ENCODE data around the gene ABCC3. TPM values are rescaled to one million over a fixed set of nuclear protein-coding genes. Genes with fewer than 3 reads are reported as not detected.

Gene ABCC3
- total RNA-seq, 1 experiment from 2014 or later = 66.2 TPM

DNA sequence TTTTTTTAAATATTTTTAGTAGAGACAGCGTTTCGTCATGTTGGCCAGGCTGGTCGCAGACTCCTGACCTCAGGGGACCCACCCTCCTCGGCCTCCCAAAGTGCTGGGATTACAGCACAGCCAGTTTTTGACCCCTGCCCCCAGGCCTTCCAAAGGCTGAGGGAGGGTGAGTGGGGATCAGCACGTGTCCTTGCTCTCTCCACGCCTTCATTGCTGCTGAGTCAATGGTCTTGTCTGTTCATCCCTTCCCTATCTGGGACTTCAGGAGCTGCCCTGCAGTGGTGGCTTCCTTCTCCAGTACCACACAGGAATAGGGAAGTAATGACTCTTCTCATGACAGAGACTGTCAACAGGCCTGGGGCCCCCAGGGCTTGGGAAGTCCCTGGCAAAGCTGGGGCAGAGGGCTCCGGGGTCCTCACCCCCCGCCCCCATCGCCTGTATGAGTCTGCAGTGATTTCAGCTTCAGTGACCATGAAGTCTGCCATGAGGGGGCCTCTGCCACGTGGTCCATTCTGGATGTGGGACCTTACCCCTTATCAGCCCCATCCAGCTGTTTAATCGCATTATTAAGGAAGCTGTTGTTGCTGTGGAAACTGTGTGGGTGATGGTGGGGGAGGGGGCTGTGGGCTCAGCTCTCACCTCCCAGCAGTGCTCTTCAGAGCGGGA is 6.1 kb downstream of the ABCC3 start:
- no peaks in the 10 kb centered on the region for H3K36me3 ChIP-seq (ENCODE audit: control insufficient read depth in 1 of 2, insufficient read depth in 2 of 2, low read length in 2 of 2)
- CTCF ChIA-PET = interaction anchor here (0.7 to 2.6 kb wide), 7 partner anchors 10 to 140 kb away, joined by 3 to 38 read pairs (median 3); no protein-coding TSS in a partner anchor
- ATAC-seq = no peak

More for the DNA sequence above, 6.1 kb downstream of the ABCC3 start:
- Histone ChIP-seq H3K4me2 (ENCODE audit: low read length) (peak overlapping the region; percentile 87), H3K9ac (ENCODE audit: low read length) (peak overlapping the region; percentile 81), H3K4me1 (ENCODE audit: control insufficient read depth in 1 of 2, insufficient read depth in 2 of 2, low read length in 2 of 2) (peaks cover 72 to 81% of the 10 kb centered on the region in 2 experiments), H3K4me3 (replicated peaks in 1 of 2; ENCODE audit: low read depth in 1 of 2, low read length in 2 of 2) (no peak overlapping the region), H3K79me2 (ENCODE audit: insufficient read depth, low read length) (peaks cover 29% of the 10 kb centered on the region), H3K27me3 (ENCODE audit: insufficient read depth, low read length) (no peaks in the 10 kb centered on the region), H3K9me2 (ENCODE audit: insufficient read depth) (no peaks in the 10 kb centered on the region), H3K9me3 (ENCODE audit: control insufficient read depth in 1 of 2, insufficient read depth in 1 of 2, low read depth in 1 of 2, low read length in 2 of 2) (no peaks in the 10 kb centered on the region), H2AFZ (ENCODE audit: low read depth, low read length, poor library complexity, severe bottlenecking) (no peak overlapping the region), H4K20me1 (ENCODE audit: insufficient read depth) (no peaks in the 10 kb centered on the region), H3K27ac (ENCODE audit: low read depth, low read length) (peak overlapping the region; percentile 95)
- no peak for TF ChIP-seq RAD21 (IDR thresholded peaks at IDR 0.05; ENCODE audit: low read depth)
- TF ChIP-seq, protein P1, sequence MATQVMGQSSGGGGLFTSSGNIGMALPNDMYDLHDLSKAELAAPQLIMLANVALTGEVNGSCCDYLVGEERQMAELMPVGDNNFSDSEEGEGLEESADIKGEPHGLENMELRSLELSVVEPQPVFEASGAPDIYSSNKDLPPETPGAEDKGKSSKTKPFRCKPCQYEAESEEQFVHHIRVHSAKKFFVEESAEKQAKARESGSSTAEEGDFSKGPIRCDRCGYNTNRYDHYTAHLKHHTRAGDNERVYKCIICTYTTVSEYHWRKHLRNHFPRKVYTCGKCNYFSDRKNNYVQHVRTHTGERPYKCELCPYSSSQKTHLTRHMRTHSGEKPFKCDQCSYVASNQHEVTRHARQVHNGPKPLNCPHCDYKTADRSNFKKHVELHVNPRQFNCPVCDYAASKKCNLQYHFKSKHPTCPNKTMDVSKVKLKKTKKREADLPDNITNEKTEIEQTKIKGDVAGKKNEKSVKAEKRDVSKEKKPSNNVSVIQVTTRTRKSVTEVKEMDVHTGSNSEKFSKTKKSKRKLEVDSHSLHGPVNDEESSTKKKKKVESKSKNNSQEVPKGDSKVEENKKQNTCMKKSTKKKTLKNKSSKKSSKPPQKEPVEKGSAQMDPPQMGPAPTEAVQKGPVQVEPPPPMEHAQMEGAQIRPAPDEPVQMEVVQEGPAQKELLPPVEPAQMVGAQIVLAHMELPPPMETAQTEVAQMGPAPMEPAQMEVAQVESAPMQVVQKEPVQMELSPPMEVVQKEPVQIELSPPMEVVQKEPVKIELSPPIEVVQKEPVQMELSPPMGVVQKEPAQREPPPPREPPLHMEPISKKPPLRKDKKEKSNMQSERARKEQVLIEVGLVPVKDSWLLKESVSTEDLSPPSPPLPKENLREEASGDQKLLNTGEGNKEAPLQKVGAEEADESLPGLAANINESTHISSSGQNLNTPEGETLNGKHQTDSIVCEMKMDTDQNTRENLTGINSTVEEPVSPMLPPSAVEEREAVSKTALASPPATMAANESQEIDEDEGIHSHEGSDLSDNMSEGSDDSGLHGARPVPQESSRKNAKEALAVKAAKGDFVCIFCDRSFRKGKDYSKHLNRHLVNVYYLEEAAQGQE (IDR thresholded peaks at IDR 0.05; ENCODE audit: low read depth) = no peak
- TF ChIP-seq POLR2AphosphoS5 (IDR thresholded peaks at IDR 0.05; ENCODE audit: low read depth, low read length) = no peak
- TF ChIP-seq, protein P2, sequence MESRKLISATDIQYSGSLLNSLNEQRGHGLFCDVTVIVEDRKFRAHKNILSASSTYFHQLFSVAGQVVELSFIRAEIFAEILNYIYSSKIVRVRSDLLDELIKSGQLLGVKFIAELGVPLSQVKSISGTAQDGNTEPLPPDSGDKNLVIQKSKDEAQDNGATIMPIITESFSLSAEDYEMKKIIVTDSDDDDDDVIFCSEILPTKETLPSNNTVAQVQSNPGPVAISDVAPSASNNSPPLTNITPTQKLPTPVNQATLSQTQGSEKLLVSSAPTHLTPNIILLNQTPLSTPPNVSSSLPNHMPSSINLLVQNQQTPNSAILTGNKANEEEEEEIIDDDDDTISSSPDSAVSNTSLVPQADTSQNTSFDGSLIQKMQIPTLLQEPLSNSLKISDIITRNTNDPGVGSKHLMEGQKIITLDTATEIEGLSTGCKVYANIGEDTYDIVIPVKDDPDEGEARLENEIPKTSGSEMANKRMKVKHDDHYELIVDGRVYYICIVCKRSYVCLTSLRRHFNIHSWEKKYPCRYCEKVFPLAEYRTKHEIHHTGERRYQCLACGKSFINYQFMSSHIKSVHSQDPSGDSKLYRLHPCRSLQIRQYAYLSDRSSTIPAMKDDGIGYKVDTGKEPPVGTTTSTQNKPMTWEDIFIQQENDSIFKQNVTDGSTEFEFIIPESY (IDR thresholded peaks at IDR 0.05; ENCODE audit: extremely low read depth, insufficient replicate concordance, low read length) = no peak
- TF ChIP-seq SIN3A (IDR thresholded peaks at IDR 0.05; ENCODE audit: low read depth) = no peak
- TF ChIP-seq, protein P3, sequence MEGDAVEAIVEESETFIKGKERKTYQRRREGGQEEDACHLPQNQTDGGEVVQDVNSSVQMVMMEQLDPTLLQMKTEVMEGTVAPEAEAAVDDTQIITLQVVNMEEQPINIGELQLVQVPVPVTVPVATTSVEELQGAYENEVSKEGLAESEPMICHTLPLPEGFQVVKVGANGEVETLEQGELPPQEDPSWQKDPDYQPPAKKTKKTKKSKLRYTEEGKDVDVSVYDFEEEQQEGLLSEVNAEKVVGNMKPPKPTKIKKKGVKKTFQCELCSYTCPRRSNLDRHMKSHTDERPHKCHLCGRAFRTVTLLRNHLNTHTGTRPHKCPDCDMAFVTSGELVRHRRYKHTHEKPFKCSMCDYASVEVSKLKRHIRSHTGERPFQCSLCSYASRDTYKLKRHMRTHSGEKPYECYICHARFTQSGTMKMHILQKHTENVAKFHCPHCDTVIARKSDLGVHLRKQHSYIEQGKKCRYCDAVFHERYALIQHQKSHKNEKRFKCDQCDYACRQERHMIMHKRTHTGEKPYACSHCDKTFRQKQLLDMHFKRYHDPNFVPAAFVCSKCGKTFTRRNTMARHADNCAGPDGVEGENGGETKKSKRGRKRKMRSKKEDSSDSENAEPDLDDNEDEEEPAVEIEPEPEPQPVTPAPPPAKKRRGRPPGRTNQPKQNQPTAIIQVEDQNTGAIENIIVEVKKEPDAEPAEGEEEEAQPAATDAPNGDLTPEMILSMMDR (IDR thresholded peaks at IDR 0.05 in 2 of 3, conservative IDR thresholded peaks at IDR 0.05 in 1 of 3; ENCODE audit: borderline replicate concordance in 1 of 3, insufficient read depth in 1 of 3, low read depth in 2 of 3, low read length in 2 of 3) = no peak
- no peak for TF ChIP-seq ELF1 (IDR thresholded peaks at IDR 0.05; ENCODE audit: borderline replicate concordance, low read depth)
- no peak for DNase-seq (ENCODE audit: low read depth, low spot score)
- POLR2A ChIA-PET = interaction anchor here (0.8 to 5.3 kb wide), 4 partner anchors 11 to 64 kb away, joined by 3 to 59 read pairs (median 38); no protein-coding TSS in a partner anchor
- RAD21 ChIA-PET (ENCODE audit: low non-redundant PET in 1 of 2, low total read pairs in 2 of 2, uncharacterized antibody in 2 of 2, unreplicated experiment in 2 of 2) = no interaction called here
- BruUV-seq (replicated peaks) = no TSS peak
- intact Hi-C loops (cut with micrococcal nuclease) = no loop called here
